Fibroblast of skin of back (primary cell): ENCODE measurements around the gene SCT.
A peak's percentile ranks its signal among the peaks of the same experiment; 100 is the strongest.

Source experiments
- DNase-seq: peaks from one replicate; pipeline ENCODE4 v3.0.0-alpha.2; 2013

Gene SCT

DNA sequence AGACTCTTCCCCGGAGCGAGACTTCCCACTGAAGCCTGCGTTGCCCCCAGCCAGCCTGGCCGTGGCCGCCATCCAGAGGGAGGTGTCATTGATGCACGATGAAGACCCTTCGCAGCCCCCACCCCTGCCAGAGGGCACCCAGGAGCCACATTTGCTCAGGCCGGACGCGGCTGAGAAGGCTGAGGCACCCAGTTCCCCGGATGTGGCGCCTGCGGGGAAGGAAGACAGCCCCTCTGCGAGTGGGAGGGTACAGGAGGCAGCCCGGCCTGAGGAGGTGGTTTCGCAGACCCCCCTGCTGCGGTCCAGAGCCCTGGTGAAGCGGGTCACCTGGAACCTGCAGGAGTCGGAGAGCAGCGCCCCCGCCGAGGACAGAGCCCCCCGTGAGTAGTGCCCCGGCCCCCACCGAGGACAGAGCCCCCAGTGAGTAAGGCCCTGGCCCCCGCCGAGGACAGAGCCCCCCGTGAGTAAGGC, 17.6 kb downstream of the SCT start:
- no peak for DNase-seq

DNA sequence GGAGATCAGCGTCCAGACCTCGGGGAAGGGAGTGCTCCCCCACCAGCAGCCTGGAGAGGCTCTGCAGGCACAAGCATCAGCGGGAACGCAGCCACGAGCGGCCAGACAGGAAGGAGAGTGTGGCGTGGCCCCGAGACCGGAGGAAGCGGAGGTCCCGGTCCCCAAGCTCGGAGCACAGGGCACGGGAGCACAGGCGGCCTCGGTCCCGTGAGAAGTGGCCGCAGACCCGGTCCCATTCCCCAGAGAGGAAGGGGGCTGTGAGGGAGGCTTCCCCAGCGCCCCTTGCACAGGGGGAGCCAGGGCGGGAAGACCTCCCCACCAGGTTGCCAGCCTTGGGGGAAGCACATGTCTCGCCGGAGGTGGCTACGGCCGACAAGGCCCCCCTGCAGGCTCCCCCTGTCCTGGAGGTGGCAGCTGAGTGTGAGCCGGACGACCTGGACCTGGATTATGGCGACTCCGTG, 18.2 kb downstream of the SCT start:
- no peak for DNase-seq

DNA sequence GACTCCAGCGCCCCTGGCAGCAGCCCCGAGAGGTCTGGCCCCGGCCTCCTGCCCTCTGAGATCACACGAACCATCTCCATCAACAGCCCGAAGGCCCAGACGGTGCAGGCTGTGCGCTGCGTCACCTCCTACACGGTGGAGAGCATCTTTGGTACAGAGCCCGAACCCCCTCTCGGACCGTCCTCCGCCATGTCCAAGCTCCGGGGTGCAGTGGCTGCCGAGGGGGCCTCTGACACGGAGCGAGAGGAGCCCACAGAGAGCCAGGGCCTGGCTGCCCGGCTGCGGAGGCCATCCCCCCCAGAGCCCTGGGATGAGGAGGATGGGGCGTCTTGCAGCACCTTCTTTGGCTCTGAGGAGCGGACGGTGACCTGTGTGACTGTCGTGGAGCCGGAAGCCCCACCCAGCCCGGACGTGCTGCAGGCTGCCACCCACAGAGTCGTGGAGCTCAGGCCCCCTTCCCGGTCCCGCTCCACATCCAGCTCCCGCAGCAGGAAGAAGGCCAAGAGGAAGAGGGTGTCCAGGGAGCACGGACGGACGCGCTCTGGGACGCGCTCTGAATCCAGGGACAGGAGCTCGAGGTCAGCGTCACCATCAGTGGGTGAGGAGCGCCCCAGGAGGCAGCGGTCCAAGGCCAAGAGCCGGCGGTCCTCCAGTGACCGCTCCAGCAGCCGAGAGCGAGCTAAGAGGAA, 18.9 kb downstream of the SCT start:
- no peak for DNase-seq

DNA sequence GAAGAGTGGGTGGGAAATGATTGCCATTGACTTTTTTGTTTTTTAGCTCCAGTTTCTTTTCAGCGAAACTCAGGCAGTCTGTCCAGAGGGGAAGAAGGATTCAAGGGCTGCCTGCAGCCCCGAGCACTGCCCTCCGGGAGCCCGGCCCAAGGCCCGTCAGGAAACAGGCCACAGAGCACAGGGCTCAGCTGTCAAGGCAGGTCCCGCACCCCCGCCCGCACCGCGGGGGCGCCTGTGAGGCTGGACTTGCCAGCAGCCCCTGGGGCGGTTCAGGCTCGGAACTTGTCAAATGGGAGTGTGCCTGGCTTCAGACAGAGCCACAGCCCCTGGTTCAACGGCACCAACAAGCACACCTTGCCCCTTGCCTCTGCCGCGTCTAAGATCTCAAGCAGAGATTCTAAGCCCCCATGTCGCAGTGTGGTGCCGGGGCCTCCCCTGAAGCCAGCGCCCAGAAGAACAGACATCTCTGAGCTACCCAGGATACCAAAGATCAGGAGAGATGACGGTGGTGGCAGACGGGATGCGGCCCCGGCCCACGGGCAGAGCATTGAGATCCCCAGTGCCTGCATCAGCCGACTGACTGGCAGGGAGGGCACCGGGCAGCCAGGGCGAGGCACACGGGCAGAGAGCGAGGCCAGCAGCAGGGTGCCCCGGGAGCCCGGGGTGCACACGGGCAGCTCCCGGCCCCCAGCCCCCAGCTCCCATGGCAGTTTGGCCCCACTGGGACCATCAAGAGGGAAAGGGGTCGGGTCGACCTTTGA, 19.8 kb downstream of the SCT start:
- DNase-seq: no peak

DNA sequence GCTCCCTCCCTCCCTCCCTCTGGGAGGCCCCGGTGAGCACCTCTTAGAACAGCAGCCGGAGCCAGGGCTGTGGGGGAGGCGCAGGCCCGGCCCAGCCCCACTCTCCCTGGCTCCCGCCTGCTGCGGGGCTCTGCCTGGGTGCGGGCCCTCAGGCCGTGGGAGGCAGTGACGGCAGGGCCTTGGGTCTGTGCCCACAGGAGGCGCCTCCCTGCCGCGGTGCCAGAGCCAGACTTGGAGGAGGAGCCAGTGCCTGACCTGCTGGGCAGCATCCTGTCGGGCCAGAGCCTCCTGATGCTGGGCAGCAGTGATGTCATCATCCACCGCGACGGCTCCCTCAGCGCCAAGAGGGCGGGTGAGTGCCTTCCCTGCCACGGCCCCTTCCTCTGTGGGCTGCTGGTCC, 20.7 kb downstream of the SCT start:
- no peak for DNase-seq

DNA sequence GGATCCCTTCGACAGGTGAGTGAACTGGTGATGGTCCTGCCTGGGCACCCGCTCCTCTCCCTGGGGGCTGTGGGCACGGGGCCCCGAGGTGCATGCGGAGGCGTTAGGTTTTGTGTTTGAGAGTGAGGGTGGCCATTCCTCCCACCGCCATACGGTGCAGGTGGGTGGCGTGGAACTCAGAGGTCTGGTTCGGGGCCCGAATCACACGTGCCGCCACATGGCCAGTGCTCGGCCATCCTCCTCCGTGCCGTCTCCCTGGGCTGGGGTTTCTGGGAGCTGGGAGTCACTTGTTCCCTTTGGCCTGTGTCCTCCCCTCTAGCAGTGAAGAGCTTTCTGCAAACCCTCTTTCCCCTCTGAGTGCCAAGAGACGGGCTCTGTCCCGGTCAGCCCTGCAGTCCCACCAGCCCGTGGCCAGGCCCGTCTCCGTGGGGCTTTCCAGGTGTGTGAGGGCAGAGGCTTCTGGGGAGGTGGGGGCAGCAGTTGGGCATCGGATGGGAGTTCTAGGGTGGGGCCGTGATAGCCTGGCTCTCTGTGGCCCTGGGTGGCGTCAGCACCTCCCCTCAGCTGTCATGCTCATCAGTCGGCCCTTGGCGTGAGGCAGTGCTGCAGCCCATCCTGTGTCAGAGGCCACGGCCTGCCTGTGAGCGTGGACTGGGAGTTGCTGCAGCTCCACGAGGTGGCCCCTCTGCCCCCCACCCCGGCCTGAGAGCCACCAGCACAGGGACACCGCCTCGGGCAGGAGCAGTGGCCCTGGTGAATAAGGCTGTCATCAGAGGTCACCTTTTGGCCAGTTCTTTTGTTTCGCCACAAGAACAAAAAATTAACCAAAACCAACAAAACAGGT, 21.5 kb downstream of the SCT start:
- DNase-seq: no peak

DNA sequence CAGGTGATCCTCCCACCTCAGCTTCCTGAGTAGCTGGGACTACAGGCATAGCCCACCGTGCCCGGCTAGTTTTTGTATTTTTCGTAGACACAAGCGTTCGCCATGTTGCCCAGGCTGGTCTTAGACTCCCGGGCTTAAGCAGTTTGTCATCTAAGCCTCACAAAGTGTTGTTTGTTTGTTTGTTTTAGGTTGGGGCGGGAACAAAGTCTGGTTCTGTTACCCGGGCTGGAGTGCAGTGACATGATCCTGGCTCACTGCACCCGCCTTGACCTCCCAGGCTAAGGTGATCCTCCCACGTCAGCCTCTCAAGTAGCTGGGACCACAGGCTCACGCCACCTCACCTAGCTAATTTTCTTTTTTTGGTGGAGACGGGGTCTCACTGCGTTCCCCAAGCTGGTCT, 23.8 kb downstream of the SCT start:
- no peak for DNase-seq

DNA sequence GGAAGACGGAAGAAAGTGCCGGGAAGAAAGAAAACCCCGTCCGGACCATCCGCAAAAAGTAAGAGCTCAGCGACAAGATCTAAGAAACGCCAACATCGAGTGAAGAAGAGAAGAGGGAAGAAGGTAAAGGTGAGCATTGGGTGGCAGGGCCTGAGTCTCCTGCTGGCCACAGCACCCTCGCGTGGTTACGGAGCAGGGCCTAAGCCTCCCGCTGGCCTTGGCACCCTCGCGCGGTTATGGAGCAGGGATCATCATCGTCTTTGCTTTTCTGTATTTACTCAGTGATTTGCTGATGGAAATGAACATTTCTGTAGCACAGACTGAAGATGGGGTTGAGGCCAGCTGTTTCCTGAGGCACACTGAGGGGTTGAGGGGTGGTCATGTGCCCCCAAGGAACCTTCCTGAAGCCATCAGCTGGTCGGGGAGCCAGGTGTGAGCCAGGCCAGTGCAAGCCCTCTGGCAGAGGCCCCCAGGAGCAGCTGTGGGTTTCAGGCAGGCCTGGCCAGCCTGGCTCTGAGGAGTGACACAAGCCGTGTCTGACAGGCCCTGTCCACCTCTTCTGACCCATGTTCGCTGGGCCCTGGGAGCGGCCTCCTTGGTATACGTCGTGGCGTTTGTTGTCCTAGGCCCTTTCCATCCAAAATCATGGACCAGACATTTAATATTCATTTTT, 25.3 kb downstream of the SCT start:
- no peak for DNase-seq

DNA sequence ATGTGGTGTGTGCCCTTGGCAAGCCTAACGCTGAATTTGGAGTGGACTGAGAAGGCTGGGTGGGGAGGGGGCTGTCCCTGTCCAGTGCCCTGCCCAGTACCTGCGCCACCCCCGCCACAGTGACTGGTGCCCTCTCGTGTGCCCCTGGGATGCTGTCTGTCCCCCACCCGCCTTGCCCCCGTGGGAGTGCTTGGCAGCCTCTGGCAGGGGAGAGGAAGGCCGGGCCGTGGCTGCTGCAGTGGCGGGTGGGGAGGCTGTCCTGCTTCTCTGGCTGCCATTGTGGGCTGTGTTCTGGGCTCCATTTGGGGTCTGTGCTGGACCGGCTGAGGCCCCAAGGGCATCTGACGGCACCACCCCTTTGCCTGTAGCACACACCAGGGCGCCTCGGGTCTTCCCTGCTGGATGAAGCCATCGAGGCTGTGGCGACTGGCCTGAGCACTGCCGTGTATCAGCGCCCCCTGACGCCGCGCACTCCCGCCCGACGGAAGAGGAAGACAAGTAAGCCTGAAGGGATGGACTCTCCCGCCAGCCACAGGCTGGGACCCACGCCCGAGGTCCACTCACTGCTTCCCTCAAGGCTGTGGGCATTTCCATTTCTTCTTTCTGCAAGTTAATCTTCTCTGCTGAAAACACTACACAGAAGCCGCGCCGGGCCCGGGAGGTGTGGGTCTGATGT, 28.8 kb downstream of the SCT start:
- no peak for DNase-seq

DNA sequence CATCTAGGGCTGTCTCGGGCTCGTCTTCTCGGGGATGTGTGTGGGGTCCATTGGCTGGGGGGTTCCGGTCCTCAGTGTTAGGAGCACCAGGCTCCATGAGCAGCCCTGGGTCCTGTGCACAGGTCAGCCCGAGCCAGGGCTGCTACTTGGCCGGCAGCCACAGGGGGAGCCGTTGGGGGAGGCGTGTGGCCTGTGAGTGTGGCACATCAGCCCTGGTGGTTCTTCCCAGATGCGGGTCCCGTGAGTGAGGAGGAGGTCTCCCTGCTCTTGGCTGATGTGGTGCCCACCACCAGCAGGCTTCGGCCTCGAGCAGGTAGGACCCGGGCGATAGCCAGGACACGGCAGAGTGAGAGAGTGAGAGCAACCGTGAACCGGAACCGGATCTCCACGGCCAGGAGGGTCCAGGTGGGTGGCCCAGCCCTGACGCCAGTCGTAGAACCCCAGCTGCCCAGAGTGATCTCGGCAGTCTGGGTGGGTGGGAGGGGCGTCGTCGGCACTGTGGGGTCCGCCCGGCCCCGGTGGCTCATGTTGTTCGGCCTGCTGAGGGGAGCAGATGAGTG, 29.7 kb downstream of the SCT start:
- no peak for DNase-seq

DNA sequence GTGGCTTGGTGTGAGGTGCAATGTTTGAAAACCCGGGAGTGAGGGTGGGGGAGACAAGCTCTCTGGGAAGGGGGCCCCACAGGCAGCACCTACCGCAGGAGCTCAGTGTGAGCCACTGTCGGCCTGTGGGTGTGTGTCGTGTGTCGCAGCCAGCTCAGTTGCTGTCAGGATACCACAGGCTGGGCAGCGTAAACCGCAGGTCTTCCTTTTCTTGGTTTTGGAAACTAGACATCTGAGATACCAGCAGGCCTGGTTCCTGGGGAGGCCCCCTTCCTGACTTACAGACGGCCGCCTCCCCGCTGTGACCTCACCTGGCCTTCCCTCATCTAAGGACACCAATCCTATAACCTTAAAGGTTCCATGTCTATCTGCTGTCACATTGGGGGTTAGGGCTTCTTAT, 30.6 kb downstream of the SCT start:
- DNase-seq: no peak

DNA sequence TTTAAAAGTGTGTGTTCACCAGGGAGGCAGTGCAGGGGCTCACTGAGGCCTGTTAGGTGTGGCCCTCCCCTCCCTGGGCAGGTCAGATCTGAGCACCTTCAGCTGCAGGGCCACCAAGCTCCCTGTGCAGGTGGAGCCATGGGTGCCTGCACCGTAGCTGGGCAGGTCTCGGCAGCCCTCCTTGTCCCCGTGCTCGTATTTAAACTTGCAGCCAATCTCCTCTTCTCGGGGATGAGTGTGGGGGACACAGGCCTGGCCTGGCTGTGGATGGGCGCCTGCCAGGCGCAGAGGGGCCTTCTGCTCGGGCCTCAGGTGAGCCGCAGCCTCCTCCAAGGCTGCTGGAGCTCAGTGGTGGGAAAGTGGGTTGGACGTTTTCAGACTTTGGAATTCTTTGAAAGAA, 31.6 kb downstream of the SCT start:
- no peak for DNase-seq

DNA sequence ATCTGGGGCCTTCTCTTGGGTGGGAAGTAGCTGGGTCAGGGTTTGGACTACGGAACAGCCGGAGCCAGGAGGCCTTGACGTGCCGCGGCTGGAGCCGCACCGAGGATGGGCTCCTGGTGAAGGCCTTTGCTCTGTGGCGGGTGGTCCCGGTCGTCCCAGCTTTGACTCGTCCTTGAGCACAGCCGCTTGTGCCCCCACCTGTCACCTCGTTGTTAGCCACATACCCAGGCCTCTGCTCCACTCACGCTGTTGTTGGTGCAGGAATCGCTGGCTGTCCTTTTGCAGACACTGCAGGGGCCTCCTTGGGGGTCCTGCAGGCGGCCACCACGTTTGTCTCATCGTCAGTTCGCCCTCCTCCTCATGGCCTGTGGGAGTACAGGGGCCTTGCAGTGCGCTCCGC, 33.6 kb downstream of the SCT start:
- DNase-seq: no peak

DNA sequence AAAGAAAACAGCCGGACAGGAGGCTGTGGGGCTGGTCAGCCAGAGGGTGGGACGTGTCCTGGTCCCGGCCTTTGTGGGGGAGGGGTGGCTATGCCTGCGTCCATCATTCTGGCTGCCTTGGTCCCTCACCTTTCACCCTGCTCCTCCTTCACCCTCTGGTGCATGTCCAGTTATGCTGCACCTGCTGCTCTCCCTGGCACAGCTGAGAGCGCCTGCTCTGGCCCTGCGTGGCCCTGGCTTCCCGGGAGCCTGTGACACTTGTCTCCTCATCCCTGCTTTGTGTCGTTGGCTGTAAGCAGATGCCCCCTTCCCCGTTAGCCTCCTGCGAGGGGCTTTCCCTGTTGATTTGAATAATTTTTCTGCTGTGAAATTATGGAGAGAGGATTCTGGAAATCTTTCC, 34.1 kb downstream of the SCT start:
- DNase-seq: no peak

DNA sequence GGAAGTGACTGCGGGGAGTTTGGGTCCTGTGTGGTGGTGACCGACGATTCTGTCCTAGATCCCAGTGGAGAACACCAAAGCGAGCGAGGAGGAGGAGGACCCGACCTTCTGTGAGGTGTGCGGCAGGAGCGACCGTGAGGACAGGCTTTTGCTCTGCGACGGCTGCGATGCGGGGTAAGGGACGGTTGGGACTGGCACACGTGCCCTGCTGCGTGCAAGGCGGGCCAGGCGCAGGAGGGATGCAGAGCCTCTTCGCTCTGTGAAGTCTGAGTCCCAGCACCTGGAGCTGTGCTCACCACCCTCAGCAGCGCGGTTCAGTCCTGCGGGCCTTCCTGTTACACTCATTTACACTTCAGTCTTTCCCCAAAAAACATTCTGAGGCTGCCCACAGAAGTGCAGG, 34.5 kb downstream of the SCT start:
- no peak for DNase-seq

DNA sequence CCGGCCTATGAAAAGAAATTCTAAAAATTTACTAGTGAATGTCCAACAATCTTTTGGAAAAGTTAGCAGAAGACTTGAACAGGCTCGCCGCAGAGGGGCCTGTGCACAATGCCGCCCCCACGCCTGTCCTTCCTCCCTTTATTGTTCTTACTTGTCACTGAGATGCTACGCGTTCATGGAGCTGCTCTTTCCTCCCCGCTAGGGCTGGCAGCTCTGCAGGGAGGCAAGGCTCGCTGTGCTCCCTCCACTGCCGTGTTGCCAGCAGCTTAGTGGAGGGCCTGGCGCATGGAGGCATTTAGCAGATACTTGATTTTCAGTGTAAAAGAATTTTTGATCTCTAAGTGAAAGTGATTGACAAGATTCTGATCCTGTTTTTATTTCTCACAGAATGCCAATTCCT, 36.0 kb downstream of the SCT start:
- DNase-seq: no peak

DNA sequence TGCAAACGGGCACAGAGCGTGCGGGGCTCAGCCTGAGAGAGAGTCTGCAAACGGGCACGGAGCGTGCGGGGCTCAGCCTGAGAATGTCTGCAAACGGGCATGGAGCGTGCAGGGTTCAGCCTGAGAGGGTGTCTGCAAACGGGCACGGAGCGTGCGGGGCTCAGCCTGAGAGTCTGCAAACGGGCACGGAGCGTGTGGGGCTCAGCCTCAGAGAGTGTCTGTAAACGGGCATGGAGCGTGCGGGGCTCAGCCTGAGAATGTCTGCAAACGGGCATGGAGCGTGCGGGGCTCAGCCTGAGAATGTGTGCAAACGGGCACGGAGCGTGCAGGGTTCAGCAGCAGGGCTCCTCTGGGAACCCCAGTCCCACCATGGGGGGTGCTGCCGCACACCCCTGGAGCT, 37.2 kb downstream of the SCT start:
- DNase-seq: no peak

DNA sequence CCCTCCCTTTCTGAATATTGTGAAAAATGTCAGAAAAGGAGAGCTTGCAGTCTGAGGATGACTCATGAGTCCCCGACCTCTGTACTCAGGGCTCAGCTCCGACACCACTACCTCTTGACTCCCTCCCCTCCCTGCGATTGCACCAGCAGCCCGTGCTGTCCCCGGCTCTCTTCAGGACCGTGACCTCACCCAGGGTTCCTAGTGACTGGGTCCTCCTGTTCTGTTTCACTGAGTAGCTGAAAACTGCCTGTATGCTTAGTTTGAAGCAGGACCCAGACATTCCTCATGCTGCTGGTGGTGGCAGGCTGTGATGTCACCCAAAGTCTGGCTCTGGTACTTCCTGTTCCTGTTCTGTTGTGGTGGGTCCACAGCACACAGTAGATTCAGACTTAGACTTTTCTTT, 39.0 kb downstream of the SCT start:
- DNase-seq: peak; percentile 25

DNA sequence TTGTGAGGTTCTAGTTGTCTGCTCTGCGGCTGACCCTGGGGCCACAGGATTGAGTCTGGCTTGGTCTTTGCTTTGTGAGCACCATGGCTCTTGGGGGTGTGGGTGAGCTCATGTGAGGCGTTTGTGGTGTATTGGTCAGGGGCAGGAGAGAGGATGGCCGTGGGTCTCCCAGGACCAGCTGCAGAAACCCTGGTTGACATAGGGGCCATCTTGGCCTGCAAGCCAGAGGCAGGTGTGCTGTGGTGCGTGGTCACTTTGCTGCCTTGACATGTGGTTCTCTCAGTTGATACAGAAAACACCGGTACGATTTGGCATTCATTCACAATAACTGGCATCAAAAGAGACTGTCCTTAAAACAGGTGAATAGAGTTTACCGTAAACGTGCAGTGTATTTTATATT, 39.4 kb downstream of the SCT start:
- DNase-seq: no peak

DNA sequence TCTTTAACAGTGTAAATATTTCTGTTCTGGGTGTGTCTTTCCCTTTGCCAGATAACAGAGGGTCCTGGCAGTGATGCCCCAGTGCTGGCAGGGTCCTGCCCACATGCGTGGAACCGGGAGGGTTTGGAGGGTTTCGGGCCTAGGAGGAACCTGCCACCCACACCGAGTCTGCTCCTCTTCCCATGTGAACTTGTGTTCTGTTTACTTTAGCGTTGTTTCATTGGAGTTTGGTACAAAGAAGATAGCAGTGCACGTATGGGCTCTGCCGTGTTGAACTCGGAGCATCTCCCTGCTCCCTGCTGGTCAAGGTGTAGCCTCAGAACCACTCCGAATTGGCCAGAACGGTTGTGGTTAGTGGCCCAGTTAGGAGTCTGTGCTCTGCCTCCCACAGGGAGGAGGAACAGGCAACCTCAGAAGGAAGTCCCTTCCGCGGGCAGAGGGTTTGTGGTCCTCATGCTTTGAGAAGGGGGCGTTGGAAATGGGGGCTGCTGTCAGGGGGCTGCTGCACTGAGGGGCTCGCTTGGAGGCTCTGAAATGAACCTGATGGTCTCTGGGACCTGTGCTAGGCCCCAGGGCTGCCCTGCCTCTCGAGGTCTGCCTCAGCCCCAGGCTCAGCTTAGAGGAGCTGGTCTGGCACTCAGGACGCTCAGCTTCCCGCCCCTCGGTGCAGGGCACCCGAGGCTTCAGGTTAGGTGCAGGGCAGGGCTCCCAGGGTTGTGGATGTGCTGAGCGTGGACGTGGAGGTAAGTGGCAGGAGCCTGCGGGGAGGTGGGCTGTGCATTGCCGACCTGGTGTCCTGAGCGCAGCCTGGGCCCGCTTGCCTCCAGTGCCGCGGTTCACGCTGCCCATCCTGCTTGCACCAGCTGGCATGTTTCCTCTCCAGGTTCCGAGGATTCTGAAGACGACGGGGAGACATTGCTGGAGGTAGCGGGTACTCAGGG, 40.3 kb downstream of the SCT start:
- no peak for DNase-seq

DNA sequence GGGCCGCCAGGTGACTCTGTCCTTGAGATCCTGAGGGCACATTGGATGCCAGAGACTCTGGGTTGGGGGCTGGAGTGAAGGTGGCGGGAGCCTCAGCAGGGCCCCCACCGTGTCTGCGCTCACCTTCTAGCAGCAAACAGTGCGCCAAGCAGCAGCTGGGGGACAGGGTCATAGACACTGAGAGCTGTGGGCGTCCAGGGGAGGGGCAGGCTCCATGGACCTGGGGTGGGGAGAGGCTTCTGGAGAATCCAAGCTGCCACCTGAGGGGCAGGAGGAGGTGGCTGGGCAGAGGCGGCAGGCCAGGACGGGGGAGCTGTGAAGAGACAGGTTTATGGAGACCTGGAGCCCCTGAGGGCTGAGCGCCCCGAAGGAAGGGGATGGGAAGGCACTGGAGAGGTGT, 42.7 kb downstream of the SCT start:
- no peak for DNase-seq
